Coronary artery (tissue), 2 donors: Measurements from ENCODE around the gene TPM1.

ENCODE experiments used
- DNase-seq: peaks from one replicate; pipeline ENCODE4 v3.0.0-alpha.2; 2017; ENCODE audit warnings: low spot score
- H3K27ac ChIP-seq, 2 donors: fragments of 200-600 bp; sonication (generic); one replicate each; pipeline ENCODE4 v1.5.1; 2016 to 2019
- H3K4me3 ChIP-seq: fragments of 200-600 bp; sonication (generic); 2 replicates; pipeline ENCODE4 v1.5.1; 2016; ENCODE audit warnings: mild to moderate bottlenecking, moderate library complexity
- TF ChIP-seq, protein P1 (sequence below): fragments of 200-600 bp; sonication (generic); IDR thresholded peaks from one replicate; pipeline ENCODE4 v1.5.1; 2019; ENCODE audit warnings: antibody characterized with exemption

Gene TPM1

DNA sequence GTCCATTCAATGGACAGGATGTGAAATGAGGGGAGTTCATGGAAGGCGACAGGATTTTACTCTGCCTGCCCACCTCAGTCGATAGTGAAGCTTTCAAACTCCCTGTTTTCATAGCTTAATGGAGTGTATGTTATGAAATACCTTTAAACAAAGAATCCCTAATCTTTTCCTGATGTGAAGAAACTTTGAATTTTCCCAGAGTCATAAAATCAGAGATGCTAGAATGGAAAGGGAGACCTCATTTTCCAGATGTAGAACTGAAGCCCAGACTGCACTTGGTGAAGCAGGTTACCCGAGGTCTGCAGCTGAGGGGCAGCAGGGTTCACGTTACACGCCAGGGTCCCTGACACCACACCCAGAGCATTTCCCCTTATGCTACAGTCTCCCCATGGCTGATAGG, 44.4 kb downstream of the TPM1 start:
- Histone ChIP-seq H3K4me3 (no peak overlapping the region), H3K27ac (no peak overlapping the region)
- TF ChIP-seq, protein P1, sequence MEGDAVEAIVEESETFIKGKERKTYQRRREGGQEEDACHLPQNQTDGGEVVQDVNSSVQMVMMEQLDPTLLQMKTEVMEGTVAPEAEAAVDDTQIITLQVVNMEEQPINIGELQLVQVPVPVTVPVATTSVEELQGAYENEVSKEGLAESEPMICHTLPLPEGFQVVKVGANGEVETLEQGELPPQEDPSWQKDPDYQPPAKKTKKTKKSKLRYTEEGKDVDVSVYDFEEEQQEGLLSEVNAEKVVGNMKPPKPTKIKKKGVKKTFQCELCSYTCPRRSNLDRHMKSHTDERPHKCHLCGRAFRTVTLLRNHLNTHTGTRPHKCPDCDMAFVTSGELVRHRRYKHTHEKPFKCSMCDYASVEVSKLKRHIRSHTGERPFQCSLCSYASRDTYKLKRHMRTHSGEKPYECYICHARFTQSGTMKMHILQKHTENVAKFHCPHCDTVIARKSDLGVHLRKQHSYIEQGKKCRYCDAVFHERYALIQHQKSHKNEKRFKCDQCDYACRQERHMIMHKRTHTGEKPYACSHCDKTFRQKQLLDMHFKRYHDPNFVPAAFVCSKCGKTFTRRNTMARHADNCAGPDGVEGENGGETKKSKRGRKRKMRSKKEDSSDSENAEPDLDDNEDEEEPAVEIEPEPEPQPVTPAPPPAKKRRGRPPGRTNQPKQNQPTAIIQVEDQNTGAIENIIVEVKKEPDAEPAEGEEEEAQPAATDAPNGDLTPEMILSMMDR, result no peak
- no peak for DNase-seq

DNA sequence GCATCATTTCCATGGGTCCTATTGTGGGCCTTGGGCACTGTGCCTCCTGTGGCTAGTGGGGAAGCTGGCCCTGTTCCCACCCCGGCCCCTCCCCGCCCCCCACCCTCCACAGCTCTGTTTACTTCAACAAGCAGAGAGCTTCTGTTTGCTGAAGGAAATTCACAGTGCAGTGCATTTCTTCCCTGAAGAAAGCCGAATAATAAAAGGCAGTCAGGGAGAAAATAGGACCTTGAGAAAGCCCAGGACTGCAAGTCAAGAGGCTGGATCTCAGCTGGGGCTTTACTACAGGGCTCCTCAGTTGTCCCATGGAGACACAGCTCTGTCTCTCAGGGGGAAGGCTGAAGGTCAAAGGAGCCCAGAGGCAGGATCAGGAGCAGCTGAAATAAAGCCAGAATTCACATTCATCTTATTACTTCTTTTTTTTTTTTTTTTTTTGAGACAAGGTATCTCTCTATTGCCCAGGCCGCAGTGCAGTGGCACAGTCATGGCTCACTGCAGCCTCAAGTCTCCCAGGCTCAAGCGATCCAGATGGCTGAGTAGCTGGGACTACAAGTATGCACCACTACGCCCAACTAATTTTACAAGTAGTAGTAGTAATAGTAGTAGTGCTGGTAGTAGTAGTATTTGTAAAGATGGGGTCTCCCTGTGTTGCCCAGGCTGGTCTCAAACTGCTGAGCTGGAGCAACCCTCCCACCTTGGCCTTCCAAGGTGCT, 46.1 kb downstream of the TPM1 start:
- TF ChIP-seq, protein P1, result no peak
- DNase-seq, result no peak
- Histone ChIP-seq H3K27ac (no peak overlapping the region), H3K4me3 (no peak overlapping the region)

DNA sequence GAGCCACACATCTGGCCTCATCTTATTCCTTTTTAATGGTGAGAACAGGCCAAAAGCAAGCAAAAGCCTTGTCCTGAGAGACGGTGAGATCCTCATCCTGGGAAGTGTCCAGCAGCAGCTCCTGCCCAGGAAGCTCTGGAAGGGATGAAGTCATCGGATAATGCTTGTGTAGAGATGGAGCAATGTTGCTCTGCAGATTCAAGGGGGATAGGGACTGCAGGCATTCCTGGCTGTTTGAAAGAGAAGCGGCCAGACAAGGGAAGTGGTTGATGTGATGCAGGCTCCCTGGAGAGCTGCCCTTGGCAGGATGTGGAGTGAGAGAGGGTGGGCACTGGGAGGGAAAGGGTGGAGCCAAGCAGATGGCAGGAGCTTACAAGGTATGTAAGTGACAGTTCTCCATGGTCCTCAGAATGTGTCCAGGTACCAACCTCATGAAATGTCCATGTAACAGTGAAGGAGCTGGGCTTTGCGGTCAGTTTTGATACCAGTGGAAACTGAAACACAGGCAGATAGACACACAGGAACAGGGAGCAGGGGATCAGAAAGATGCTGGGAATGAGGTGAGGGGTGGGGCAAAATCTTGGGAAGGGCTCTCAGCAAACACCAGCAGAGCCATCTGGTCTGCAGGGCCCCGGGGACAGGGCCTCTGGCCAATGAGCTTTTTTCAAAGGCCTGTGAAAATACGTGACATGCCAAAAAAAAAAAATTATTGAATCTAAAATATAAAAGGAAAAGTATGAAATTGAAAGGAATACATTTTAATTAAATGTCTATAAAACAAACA, 46.9 kb downstream of the TPM1 start:
- H3K27ac ChIP-seq, result no peak overlapping the region
- DNase-seq, result no peak

DNA sequence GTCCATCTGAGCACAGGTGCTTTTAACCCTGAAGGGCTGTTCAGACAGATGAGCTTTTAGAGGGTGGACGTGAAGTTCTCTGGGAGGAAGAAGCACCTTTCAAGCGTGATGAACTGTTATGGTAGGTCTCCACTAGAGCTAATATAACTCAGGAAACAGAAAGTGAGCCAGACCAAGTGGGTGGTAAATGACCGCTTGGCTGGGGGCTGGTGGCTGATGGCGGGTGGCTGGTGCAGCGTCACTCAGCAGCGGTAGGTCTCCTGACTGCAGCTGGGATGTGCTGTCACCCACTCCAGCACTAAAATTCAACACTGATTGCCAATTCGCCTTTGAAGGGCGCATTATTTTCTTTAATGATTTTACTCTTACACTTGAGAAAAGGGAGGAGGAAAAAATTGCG, 47.9 kb downstream of the TPM1 start:
- no peak overlapping the region for H3K27ac ChIP-seq
- TF ChIP-seq, protein P1, result no peak
- DNase-seq, result no peak

More for the DNA sequence above, 46.9 kb downstream of the TPM1 start:
- no peak overlapping the region for H3K4me3 ChIP-seq
- TF ChIP-seq, protein P1, result no peak

DNA sequence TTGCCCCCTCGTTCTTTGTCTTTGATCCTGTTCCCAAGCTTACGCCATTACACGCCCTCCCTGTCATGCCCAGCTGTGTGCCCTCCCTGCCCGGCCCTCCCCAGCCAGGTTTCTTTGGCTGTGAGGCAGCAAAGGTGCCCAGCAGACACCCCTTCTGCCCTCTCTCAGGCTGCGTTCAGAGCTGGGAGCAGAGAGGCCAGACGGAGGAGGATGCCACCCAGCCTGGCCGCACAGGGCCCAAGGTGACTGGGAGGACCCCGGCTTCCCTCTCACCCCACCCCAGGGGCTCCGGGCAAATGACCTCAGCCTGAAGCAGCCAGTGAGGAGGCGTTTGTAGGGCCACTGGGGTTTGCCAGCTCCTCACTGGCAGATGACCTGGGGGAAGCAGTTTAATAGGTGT, 48.3 kb downstream of the TPM1 start:
- no peak for DNase-seq
- Histone ChIP-seq H3K27ac (no peak overlapping the region), H3K4me3 (no peak overlapping the region)
- TF ChIP-seq, protein P1, result no peak

More for the DNA sequence above, 47.9 kb downstream of the TPM1 start:
- no peak overlapping the region for H3K4me3 ChIP-seq

DNA sequence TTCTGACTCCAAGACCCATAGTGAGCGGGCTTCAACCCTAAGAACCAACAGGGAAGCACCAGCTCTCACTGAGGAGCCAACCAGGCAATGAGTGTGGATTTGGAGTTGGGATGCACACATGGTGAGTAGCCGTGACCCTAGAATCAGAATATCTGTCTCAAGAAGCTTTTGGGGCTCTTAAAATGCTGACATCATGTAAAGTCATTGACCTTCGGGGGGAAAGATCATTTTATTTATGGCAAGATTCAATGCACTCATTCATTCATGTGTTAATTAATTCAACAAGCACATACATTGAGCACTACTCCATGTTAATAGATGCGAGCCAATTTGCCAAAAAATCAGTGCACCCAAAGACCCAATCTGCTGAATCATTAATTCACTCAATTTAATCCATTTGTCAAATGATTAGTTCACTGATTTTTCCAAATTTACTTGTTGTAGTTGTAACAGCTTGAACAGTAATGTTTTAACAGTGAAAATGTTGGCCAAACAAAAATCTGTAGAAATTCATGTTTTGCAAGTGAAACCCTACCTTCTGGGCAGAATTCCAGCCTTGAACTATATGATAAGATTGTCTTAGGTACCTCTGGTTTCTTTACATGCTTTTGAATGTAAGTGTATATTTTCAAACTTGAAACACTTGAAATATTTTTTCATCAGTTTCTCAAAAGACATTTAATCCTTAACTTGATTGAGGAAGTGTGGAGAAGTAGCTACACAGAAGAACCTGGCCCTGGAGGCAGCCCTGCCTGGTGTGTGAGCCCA, 49.3 kb downstream of the TPM1 start:
- TF ChIP-seq, protein P1, result no peak
- H3K4me3 ChIP-seq, result no peak overlapping the region
- DNase-seq, result no peak
- H3K27ac ChIP-seq, result no peak overlapping the region
